Endothelial cell (in vitro differentiated cells): ENCODE data around the gene PTHLH. TPM values are rescaled to one million over a fixed set of nuclear protein-coding genes. Genes with fewer than 3 reads are reported as not detected.

Experiments used
- DNase-seq: peaks from one replicate; pipeline ENCODE4 v3.0.0; 2021; ENCODE audit warnings: low spot score
- H3K27ac Mint-ChIP-seq: one replicate; pipeline ENCODE4 v1.8.0; 2021; ENCODE audit warnings: mixed read lengths, inconsistent platforms; ENCODE audit not compliant: unreplicated experiment
- H3K27me3 Mint-ChIP-seq: one replicate; pipeline ENCODE4 v1.8.0; 2021; ENCODE audit warnings: mild to moderate bottlenecking, moderate library complexity, mixed read lengths, inconsistent platforms; ENCODE audit not compliant: unreplicated experiment
- H3K36me3 Mint-ChIP-seq: one replicate; pipeline ENCODE4 v1.8.0; 2021; ENCODE audit warnings: mild to moderate bottlenecking, low read depth, mixed read lengths, inconsistent platforms; ENCODE audit not compliant: unreplicated experiment
- H3K4me1 Mint-ChIP-seq: one replicate; pipeline ENCODE4 v1.8.0; 2021; ENCODE audit warnings: mild to moderate bottlenecking, mixed read lengths, inconsistent platforms; ENCODE audit not compliant: unreplicated experiment
- H3K4me3 Mint-ChIP-seq: one replicate; pipeline ENCODE4 v1.8.0; 2021; ENCODE audit warnings: mild to moderate bottlenecking, mixed read lengths, inconsistent platforms; ENCODE audit not compliant: unreplicated experiment
- H3K9me3 Mint-ChIP-seq: one replicate; pipeline ENCODE4 v1.8.0; 2021; ENCODE audit warnings: mixed read lengths, inconsistent platforms; ENCODE audit not compliant: unreplicated experiment
- CTCF ChIP-seq: fragments of 200-600 bp; sonication (generic); IDR thresholded peaks from one replicate; pipeline ENCODE4 v1.5.0; 2021; ENCODE audit warnings: antibody characterized with exemption; ENCODE audit not compliant: unreplicated experiment
- total RNA-seq: library from RNA; stranded (reverse); fragmentation: NEBNext Ultra II Directional; extraction: Animal tissue kit (Norgen Biotek cat#: 25700); gene quantifications from one replicate; pipeline ENCODE4 v1.2.1, GENCODE V29; 2021; ENCODE audit not compliant: unreplicated experiment

PTHLH gene
- total RNA-seq, 1 donor from 2014 or later, result 4.7 TPM

- peaks cover 1% of the 10 kb centered on the region for H3K27me3 Mint-ChIP-seq
- H3K4me1 Mint-ChIP-seq, result peaks cover 13% of the 10 kb centered on the region
- H3K36me3 Mint-ChIP-seq, result no peaks in the 10 kb centered on the region
- H3K4me3 Mint-ChIP-seq, result no peak overlapping the region
- H3K9me3 Mint-ChIP-seq, result no peaks in the 10 kb centered on the region
- H3K27ac Mint-ChIP-seq, result no peak overlapping the region
- TF ChIP-seq CTCF, result no peak
- DNase-seq, result no peak
Measured at GRCh38 chr12:27924350-27925135, 48.0 kb downstream of the PTHLH start.

GRCh38 chr12:27922531-27923139 lies 49.9 kb downstream of the PTHLH start:
- DNase-seq, result no peak
- Mint-ChIP-seq H3K4me3 (no peak overlapping the region), H3K4me1 (peaks cover 13% of the 10 kb centered on the region), H3K36me3 (no peaks in the 10 kb centered on the region), H3K27me3 (peaks cover 3% of the 10 kb centered on the region), H3K27ac (no peak overlapping the region), H3K9me3 (no peaks in the 10 kb centered on the region)
- no peak for TF ChIP-seq CTCF

- DNase-seq, result no peak
- peaks cover 10% of the 10 kb centered on the region for H3K4me1 Mint-ChIP-seq
- no peaks in the 10 kb centered on the region for H3K36me3 Mint-ChIP-seq
- H3K27me3 Mint-ChIP-seq, result peaks cover 3% of the 10 kb centered on the region
- no peak for TF ChIP-seq CTCF
- H3K27ac Mint-ChIP-seq, result no peak overlapping the region
- no peaks in the 10 kb centered on the region for H3K9me3 Mint-ChIP-seq
- H3K4me3 Mint-ChIP-seq, result no peak overlapping the region
Measured at GRCh38 chr12:27919671-27920235, 52.8 kb downstream of the PTHLH start.

DNA sequence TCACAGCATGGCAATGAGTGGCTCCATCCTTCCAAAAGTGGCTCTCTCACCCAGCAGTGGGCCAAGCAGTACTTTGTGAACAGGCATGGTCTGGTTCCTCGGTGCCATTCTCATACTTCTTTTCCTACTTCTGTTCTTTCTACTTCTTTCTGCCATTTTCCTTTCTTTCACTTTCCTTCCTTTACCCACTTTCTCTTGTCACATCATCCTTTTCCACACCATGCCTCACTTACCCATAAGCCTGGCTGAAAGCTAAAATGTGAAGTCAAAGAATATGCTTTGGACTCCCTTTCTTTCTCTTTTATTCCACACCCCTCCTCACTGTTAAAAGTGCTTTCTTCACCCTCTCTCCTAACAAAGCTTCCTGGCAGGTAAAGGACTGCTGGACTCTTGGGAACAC lies 57.0 kb downstream of the PTHLH start:
- no peaks in the 10 kb centered on the region for H3K36me3 Mint-ChIP-seq
- H3K4me1 Mint-ChIP-seq, result no peaks in the 10 kb centered on the region
- no peaks in the 10 kb centered on the region for H3K9me3 Mint-ChIP-seq
- no peak for TF ChIP-seq CTCF
- H3K27me3 Mint-ChIP-seq, result peaks cover 2% of the 10 kb centered on the region
- no peak overlapping the region for H3K4me3 Mint-ChIP-seq
- no peak for DNase-seq
- H3K27ac Mint-ChIP-seq, result no peak overlapping the region

GRCh38 chr12:27915021-27915420 lies 57.5 kb downstream of the PTHLH start:
- Mint-ChIP-seq H3K9me3 (no peaks in the 10 kb centered on the region), H3K4me3 (no peak overlapping the region), H3K27me3 (peaks cover 2% of the 10 kb centered on the region), H3K27ac (no peak overlapping the region), H3K4me1 (no peaks in the 10 kb centered on the region), H3K36me3 (no peaks in the 10 kb centered on the region)
- no peak for DNase-seq
- TF ChIP-seq CTCF, result no peak
